Esophagus muscularis mucosa (tissue), 4 donors: Measurements from ENCODE around the gene ELAVL1. TPM values are rescaled to one million over a fixed set of nuclear protein-coding genes. Genes with fewer than 3 reads are reported as not detected.

Experiments
- DNase-seq: peaks from one replicate; pipeline ENCODE4 v3.0.0-alpha.2; 2017; ENCODE audit errors: extremely low spot score
- H3K27ac ChIP-seq, 4 donors: fragments of 200-600 bp; sonication (generic); replicated peaks in 1 of 4; 1 replicate in 3 of 4; 2 replicates in 1 of 4; pipeline ENCODE4 v1.5.1; 2016 to 2019; ENCODE audit warnings: mild to moderate bottlenecking in 1 of 4
- H3K27me3 ChIP-seq, 4 donors: fragments of 200-600 bp; sonication (generic); one replicate each; pipeline versions ENCODE4 v1.5.1 to v1.6.0; 2016 to 2019
- H3K36me3 ChIP-seq, 4 donors: fragments of 200-600 bp; sonication (generic); one replicate each; pipeline ENCODE4 v1.5.1; 2016 to 2019
- H3K4me1 ChIP-seq, 4 donors: fragments of 200-600 bp; sonication (generic); one replicate each; pipeline ENCODE4 v1.5.1; 2016 to 2019
- H3K4me3 ChIP-seq, 4 donors: fragments of 200-600 bp; sonication (generic); 1 replicate in 2 of 4; 2 replicates in 2 of 4; pipeline ENCODE4 v1.5.1; 2016 to 2019; ENCODE audit warnings: mild to moderate bottlenecking in 4 of 4, moderate library complexity in 1 of 4
- H3K9me3 ChIP-seq, 4 donors: fragments of 200-600 bp; sonication (generic); 1 replicate in 3 of 4; 2 replicates in 1 of 4; pipeline ENCODE4 v1.5.1; 2016 to 2019
- CTCF ChIP-seq, 3 experiments: fragments of 200-600 bp in 2 of 3; fragments of 450-650 bp in 1 of 3; sonication (generic) in 2 of 3; IDR thresholded peaks; one replicate each; pipeline ENCODE4 v1.5.1; 2017 to 2019; ENCODE audit warnings: antibody characterized with exemption in 3 of 3, mild to moderate bottlenecking in 2 of 3, moderate library complexity in 1 of 3
- EP300 ChIP-seq: sonication (generic); formaldehyde crosslinking; IDR thresholded peaks from one replicate; pipeline ENCODE4 v1.6.1; 2017; ENCODE audit warnings: antibody characterized with exemption
- POLR2A ChIP-seq: fragments of 450-650 bp; IDR thresholded peaks from one replicate; pipeline ENCODE4 v1.6.1; 2017; ENCODE audit warnings: antibody characterized with exemption, moderate library complexity, mild to moderate bottlenecking, low read depth
- POLR2AphosphoS5 ChIP-seq, 2 donors: sonication (generic); formaldehyde crosslinking; IDR thresholded peaks; one replicate each; pipeline ENCODE4 v1.6.1; 2017; ENCODE audit warnings: antibody characterized with exemption in 2 of 2
- WGBS: methylation state at CpG from one replicate; pipeline ENCODE4 v1.1.5; 2018; 5-methylcytosine and 5-hydroxymethylcytosine counted together
- intact Hi-C: fragments of 100-400 bp; cut with DNase I; formaldehyde crosslinking; loops from one replicate; pipeline ENCODE4 v1.15.1; 2023
- total RNA-seq, 4 donors: library from RNA; depleted of rRNA; stranded (reverse); fragments of >200 nt; gene quantifications; one replicate each; pipeline versions ENCODE4 v1.1.0 to v1.2.1, GENCODE V29; 2016

ELAVL1 gene
- total RNA-seq, 4 donors from 2014 or later = 27.0 to 49.1 (median 38.3) TPM

- Histone ChIP-seq H3K4me3 (peak overlapping the region; percentile 28 to 46 (median 37)), H3K9me3 (no peaks in the 10 kb centered on the region), H3K27ac (peak overlapping the region; percentile 91 to 96 (median 94)), H3K27me3 (no peaks in the 10 kb centered on the region), H3K36me3 (peaks cover 27 to 45% (median 38%) of the 10 kb centered on the region in 4 donors), H3K4me1 (peaks cover 46 to 90% (median 83%) of the 10 kb centered on the region in 4 donors)
- intact Hi-C loops = no loop called here
- DNase-seq = no peak
- TF ChIP-seq CTCF (IDR thresholded peaks at IDR 0.05) (peak; percentile 22 to 48 (median 34)), EP300 (no peak), POLR2AphosphoS5 (IDR thresholded peaks at IDR 0.05) (peak; percentile 51 to 73), POLR2A (no peak)
- 25% methylated on average over 24 of the region's 24 CpGs for WGBS
Measured at GRCh38 chr19:7928741-7929701, 76.4 kb downstream of the ELAVL1 start.

- H3K4me1 ChIP-seq = peaks cover 46 to 97% (median 90%) of the 10 kb centered on the region in 4 donors
- 50% methylated on average over 9 of the region's 9 CpGs for WGBS
- no peaks in the 10 kb centered on the region for H3K27me3 ChIP-seq
- no peaks in the 10 kb centered on the region for H3K9me3 ChIP-seq
- intact Hi-C loops = no loop called here
- DNase-seq = no peak
- peaks cover 20 to 38% (median 32%) of the 10 kb centered on the region in 4 donors for H3K36me3 ChIP-seq
- TF ChIP-seq POLR2A (no peak), EP300 (no peak), CTCF (IDR thresholded peaks at IDR 0.05) (no peak), POLR2AphosphoS5 (IDR thresholded peaks at IDR 0.05) (no peak)
- H3K4me3 ChIP-seq = peak overlapping the region; percentile 1 to 36 (median 24)
- H3K27ac ChIP-seq = peak overlapping the region; percentile 91 to 96 (median 94)
Measured at GRCh38 chr19:7928334-7928706, 77.1 kb downstream of the ELAVL1 start.

- H3K4me3 ChIP-seq = peak overlapping the region in 2 of 4 donors; percentile 18 to 30
- DNase-seq = no peak
- intact Hi-C loops = no loop called here
- TF ChIP-seq EP300 (no peak), POLR2AphosphoS5 (IDR thresholded peaks at IDR 0.05) (no peak), POLR2A (no peak), CTCF (IDR thresholded peaks at IDR 0.05) (no peak)
- H3K9me3 ChIP-seq = no peaks in the 10 kb centered on the region
- peaks cover 15 to 38% (median 30%) of the 10 kb centered on the region in 4 donors for H3K36me3 ChIP-seq
- no peaks in the 10 kb centered on the region for H3K27me3 ChIP-seq
- 77% methylated on average over 14 of the region's 23 CpGs for WGBS
- H3K27ac ChIP-seq = peak overlapping the region; percentile 91 to 96 (median 94)
- peaks cover 46 to 100% (median 94%) of the 10 kb centered on the region in 4 donors for H3K4me1 ChIP-seq
Measured at GRCh38 chr19:7927605-7928333, 77.7 kb downstream of the ELAVL1 start.

- peaks cover 15 to 38% (median 30%) of the 10 kb centered on the region in 4 donors for H3K36me3 ChIP-seq
- no peaks in the 10 kb centered on the region for H3K9me3 ChIP-seq
- H3K27ac ChIP-seq = peak overlapping the region; percentile 91 to 96 (median 94)
- no peak for DNase-seq
- 46% methylated on average over 10 of the region's 32 CpGs for WGBS
- H3K4me1 ChIP-seq = peaks cover 52 to 100% (median 96%) of the 10 kb centered on the region in 4 donors
- intact Hi-C loops = no loop called here
- H3K4me3 ChIP-seq = peak overlapping the region; percentile 68 to 81 (median 71)
- TF ChIP-seq POLR2A (no peak), CTCF (IDR thresholded peaks at IDR 0.05) (no peak), EP300 (no peak), POLR2AphosphoS5 (IDR thresholded peaks at IDR 0.05) (no peak)
- H3K27me3 ChIP-seq = no peaks in the 10 kb centered on the region
Measured at GRCh38 chr19:7926727-7927604, 78.5 kb downstream of the ELAVL1 start.
